Measurements from ENCODE around the gene KRT1.
A peak's percentile ranks its signal among the peaks of the same experiment; 100 is the strongest.
"Not testable (repeated sequence)": the region's sequence is repeated elsewhere in the genome, so short reads cannot be mapped to it uniquely, and the experiment has no call there.

Gene KRT1

DNA sequence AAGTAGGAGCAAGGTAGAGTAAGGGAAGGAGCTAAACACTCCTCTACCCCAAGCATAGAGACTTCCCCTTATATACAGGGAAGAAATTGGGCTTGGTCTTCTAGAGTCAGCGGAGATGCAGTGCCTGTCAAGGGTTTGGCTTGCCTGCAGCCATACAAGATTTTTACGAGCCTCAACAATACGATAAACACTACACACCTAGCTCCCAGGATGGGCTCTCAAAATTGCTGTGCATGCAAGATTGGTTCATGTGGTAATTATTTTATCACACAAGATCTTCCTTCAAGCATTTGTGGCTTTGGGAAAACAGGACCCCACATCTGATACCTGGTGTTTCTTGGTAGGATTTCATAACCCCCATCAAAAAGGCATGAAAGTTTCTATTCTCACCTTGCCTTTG, at the start of gene KRT1:
KRT1 (minus strand) TSS at position 45 of the 400 bp plus-strand sequence. CDS start 59 bp downstream, outside the sequence.
- no peak for DNase-seq (ENCODE audit: low read depth in 2 of 2)

DNA sequence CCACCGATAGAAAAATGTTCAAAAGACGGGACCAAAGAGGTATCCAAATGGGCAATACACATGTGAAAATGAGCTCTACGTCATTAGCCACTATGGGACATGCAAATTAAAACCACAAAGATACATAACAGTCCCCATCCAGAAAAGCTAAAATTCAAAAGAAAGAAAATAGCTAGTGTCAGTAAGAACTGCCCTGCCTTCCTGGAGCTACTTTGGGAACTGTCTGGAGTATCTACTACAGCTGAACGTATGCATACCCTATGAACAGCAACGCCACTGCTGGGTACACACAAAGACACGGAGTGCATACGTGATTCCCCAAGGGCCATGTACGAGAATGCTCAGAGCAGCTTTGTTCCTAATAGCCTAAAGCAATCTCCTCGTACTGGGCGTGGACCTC, 48.9 kb upstream of the KRT1 start:
- DNase-seq (ENCODE audit: low read depth in 2 of 2) = no peak

DNA sequence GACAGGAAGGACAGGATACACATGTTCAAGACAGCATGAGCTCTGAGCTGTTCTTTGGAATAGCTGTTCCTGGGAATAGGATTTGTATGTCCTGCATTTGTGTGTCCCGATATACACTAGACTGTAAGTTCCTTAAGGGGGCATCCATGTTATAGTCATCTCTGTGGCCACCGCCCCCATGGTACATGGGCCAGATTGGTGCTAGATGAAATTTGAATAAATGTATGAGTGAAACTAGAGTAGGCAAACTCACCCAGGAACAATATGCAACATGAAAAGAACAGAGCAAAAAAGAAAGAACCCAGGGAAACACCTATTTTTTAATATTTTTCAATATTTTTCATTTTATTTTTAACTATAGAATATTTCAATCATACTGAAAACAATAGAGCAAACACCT, 48.2 kb upstream of the KRT1 start:
- DNase-seq (ENCODE audit: low read depth in 2 of 2) = no peak

DNA sequence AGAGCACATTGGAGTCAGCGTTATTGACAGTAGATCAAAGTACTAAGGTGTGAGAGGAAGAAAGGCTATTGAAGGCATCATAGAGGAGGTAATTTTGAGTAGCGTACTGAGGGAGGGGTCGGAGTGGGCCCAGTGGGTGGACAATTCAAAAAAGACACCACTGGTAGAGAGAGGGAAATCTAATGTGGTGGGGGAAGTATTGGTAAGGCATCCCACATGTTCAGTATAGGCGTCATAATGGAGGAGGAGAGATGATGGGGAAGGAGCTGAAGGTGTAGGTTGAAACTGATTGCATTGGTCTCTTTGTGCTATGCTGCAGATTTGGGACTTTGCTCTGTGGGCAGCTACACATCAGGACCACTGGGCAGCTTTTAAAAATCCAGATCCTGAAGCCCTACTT, 46.8 kb upstream of the KRT1 start:
- DNase-seq (ENCODE audit: low read depth in 2 of 2) = no peak

DNA sequence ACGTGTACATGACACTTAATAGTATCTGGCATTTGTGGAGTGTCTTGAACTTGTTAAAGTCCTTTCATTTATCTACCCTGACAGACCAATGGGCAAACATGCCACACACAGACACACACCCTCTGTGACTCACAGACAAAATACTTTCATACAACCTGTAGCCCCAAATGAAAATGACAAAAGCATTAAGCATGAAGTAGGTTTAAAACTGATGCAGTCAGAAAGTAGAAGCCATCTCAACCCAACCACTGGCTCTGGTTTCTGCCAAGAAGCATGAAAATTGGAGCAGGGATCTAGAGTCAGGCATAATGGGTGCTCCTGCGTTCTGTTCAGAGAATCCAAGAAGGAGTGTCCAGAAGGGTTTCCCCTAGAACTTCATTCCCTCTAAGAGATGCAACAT, 46.2 kb upstream of the KRT1 start:
- DNase-seq (ENCODE audit: low read depth in 2 of 2) = no peak

DNA sequence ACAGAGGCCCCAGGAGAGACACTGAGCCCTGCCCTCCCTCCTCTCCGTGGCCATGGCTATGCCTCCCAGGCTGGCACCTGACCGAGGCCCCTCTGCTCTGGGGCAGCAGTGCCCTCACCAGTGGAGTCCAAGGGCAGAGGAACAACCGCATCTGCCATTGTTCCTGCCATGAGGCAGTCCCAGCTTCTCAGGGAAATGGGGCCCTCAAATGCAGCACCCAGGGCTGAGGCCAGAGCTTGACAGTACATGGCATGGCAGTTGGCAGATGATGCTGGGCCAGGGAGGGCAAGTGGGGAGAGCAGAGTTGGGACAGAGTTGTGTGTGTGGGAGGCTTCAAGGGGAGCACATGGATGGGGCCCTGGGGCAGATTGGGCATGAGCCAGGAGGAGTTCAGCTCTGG, 44.2 kb upstream of the KRT1 start:
- DNase-seq (ENCODE audit: low read depth in 2 of 2) = no peak

DNA sequence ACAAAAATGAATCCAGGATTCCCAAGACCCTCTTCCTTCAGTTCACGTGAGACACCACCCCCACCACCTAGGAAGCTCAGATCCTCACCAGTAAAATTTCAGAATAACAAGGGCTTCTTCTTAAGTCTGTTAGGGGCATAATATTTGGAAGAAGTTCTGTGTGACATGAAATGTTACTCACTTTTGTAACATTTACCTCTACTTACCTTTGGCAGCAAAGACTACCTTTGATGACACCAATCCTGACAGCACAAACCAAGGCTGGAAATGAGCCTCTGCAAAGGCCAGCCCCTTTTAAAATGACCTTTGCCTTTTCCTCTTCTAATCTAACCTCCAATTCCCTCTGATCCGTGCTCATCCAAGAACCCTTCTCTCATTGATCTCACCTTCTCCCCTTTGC, 42.5 kb upstream of the KRT1 start:
- DNase-seq (ENCODE audit: low read depth in 2 of 2) = no peak

DNA sequence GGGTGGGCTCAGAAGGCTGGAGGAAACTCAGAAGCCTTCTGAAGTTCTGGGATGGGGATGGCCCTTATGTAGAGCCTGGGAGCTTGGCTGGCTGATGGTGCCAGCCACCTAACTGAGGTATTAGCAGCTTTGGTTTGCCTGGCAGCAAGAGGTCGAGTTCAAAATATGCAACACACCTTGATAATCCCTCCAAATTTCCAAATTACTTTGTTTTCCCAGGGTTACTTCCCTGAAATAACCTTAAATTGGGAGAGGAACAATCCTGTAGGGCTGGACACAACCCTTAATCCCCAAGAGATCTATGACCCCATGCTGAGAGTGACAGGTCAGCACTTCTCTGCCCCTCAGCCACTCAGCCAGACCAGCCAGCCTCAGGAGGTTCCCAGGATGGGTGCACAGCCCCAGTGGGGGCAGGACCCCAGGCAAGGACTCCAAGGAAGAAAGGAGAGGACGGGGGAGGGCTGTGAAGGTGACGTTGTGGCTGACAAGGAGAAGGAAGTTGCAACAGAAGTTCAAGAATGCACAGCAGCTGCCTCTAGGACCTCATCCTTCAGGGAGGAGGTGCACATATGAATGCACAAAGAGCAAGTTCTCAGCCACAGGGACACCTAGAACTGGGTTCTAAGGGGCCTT, 41.7 kb upstream of the KRT1 start:
- no peak for DNase-seq (ENCODE audit: low read depth in 2 of 2)

DNA sequence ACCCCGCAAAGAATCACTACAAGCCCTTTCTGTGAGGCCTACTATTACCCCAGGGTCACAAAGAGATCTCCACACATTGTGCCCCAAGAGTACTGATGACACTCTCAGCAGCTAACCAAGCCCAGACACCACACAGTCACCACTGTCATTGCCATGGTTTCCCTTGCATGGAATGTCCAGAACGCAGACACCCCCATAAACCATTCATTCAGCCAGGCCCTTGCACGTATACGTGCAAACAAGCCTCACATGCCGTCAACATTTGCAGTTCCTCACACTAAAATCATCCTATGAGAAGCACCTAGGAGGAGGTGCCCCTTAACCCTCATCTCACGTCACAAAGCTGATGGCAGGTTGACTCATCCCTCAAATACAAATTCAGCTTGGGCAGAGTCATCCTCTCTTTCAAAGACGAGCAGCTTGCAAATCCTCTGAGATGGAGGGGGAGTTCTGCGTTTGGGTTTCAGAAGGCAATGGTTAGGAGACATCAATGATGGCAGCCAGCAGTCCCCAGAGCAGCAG, 40.2 kb upstream of the KRT1 start:
- no peak for DNase-seq (ENCODE audit: low read depth in 2 of 2)

DNA sequence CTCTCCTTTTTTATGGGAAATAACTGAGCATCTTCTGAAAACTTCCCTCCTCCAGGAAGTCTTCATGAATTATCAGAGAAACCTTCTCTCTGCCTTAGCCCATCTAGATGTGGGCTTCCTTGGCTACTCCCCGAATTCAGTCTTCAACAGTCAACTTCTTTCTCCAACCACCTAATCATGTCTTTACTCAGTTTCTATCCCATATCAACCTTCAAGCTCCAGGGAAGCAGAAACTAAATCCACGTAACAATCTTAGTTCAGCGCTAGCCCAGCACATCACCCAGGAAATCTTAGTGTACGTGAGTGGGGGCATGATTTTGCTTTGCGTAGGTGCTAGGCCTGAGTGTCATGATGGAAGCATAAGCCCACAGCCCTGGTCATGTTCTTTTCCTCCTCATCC, 35.9 kb upstream of the KRT1 start:
- DNase-seq (ENCODE audit: low read depth in 2 of 2) = no peak

DNA sequence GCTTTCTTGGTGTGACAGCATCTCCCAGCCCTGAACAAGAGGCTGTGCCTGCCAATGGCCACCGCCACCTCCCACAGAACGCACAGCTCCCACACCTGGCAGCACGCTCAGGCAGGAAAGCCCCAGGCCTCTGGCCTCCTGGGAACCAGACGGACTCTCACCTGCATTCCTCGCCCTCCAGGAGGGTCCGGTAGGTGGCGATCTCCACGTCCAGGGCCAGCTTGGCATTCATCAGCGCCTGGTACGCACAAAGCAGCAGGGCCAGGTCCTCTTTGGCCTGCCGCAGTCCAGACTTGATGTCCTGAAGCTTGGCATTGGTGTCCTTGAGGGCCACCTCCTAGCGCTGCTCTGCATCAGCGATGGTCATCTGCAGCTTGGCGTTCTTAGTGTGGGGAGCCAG, 35.2 kb upstream of the KRT1 start:
- no peak for DNase-seq (ENCODE audit: low read depth in 2 of 2)

DNA sequence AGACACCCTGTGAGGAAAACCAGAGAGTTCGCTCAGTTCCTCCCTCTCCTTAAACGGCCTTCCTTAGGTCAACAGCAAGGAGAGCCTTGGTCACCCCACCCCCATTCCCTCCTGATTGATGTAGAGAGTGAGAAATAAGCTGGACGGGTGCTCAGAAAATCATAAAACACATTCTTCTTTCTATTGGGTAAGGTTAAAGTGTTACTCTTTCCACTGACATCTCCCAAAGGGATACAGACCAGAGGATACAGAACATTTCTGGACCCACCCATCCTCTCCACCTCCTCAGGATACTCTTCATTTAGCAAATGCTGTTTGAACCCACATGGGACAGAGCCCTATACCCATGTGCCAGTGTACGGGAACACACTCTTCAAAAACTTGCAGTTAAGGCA, 34.7 kb upstream of the KRT1 start:
- DNase-seq (ENCODE audit: low read depth in 2 of 2) = no peak

DNA sequence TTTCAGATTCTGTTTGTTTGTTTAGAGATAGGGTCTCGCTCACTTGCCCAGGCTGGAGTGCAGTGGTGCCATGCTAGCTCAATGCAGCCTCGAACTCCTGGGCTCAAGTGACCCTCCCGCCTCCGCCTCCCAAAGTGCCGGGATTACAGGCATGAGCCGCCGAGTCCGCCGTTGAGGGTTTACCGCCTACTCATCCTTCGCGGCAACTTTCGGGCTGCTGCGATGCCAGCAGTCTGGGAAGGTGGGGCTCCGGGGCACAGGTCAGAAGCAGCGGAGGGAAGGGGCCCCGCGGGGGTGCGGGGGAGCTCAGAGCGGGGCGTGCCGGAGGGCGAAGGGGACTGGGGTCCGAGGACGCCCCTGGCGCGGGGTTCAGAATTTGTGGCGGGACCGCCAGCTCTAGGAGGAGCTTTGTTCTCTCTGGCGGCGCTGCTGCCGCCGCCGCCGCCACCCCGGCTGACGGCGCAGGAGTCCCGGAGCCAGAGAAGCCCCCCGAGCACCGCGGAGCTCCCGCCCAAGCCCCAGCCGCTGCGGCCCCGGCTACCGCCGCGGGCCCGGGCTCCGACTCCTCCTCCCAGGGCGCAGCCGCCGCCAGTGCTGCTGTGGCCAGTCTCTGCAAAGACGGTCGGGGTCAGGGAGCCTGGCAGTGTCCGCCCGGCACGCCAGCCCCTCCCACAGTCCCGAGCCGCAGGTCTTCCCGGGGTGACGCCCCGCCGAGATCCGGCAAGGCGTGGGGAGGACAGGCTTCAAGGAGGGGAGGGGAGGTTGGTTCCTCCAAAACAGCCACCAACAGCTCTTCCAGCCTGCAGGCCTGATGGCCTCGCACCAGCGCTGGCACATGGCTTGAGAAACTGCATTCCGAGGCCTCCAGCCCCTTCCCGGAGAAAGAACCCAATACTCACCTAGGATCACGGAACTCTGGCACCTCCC, 34.0 kb upstream of the KRT1 start:
- DNase-seq (ENCODE audit: low read depth in 2 of 2) = peak in 1 of 2 donors; percentile 4

DNA sequence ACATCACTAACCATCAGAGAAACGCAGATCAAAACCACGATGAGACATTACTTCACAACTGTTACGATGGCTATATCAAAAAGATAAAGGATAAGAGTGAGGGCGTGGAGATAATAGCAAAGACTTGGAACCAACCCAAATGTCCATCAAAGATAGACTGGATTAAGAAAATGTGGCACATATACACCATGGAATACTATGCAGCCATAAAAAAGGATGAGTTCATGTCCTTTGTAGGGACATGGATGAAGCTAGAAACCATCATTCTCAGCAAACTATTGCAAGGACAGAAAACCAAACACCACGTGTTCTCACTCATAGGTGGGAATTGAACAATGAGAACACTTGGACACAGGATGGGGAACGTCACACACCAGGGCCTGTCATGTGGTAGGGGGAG, 31.9 kb upstream of the KRT1 start:
- DNase-seq (ENCODE audit: low read depth in 2 of 2) = not testable (repeated sequence)

DNA sequence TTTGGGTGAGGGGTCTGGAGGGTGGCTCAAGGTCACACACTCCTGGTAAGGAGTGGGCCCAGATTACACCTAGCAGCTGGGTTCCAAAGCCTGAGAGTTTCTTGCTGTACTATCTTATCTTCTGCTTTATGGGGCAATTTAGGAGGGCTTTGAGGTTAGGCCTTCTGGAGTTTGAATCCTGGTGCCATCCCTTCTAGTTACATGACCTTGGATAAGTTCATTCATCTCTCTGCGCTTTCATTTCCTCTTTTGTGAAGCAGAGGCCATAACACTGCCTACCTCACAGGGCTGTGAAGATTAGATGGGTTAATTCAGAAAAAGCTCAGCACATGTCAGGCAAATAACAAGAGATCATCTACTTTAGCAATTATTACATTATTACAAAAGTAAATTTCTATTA, 30.5 kb upstream of the KRT1 start:
- no peak for DNase-seq (ENCODE audit: low read depth in 2 of 2)

DNA sequence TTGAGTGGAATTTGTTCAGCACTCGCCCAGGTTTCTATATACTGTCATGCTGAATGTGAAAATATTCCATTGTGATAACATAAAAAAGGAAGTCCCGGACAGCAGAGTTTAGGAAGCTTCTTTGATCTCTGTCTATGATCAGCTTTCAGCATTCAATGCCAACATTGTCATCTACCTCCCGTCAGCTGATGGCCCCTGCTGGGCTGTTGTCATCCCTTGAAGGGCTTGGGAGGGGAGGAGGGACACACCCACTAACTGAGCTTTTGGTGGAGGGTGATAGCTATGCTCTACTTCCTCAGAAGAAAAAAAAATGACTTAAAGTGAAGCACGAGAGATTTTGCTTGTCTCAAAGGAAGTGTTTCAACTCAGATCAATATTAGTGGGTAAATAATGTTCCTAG, 27.8 kb upstream of the KRT1 start:
- no peak for DNase-seq (ENCODE audit: low read depth in 2 of 2)

DNA sequence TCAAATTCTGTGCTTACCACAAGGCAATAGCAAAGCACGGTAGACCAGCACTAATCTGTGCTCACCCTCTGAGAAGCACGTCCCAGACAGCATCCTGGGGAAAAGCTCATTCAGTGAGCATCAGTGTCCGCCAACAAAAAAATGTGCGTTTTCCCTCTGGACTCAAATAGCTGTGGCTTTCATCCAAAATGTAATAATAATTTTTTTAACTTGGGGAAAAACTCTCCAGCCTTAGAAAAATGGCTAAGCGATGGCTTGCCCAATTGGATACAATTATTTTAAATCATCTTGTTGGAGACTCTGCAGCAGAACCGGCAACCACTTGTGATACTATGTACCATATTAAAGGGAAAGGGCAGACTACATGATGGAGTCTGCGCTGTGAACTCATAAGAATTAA, 24.3 kb upstream of the KRT1 start:
- DNase-seq (ENCODE audit: low read depth in 2 of 2) = no peak

DNA sequence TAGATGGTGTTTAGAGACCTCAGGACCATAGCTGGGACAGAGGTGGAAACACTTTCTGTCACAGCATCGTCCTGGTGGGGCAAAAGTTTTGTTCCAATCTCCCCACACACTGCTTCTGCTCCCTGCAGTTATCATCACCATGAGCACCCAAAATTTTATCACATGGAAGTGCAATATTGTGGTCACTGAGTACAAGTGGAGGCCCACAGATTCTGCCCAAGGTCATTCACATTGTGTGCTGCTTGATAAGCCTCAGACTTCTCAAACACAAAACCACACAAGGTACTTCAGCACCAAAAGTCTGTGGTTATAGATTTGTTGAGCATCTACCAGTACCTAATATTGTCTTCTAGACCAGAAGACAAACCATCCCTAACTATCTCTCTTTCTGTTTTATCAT, 23.7 kb upstream of the KRT1 start:
- no peak for DNase-seq (ENCODE audit: low read depth in 2 of 2)

DNA sequence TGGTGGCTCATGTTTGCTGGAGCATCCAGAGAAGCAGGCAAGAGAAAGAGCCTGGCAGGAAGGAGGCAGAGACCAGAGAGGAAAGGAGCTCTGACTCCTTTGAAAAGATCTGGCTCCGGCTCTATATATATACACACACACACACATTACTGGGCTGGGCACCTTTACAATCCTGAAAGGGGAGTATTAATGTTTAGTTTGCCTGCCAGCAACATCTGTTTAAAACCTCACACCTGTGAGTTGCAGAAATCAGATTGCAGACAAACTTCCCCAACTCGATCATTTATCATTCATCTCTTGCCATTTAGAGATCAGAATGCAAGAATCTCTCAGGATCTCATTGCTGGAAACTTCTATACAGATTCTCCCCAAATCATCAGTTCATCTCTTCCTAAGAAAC, 23.2 kb upstream of the KRT1 start, which contains the start of gene KRT77:
KRT77 (minus strand) TSS at position 101 of the 400 bp plus-strand sequence; CDS start at position 11, 90 bp downstream.
- DNase-seq (ENCODE audit: low read depth in 2 of 2) = no peak

DNA sequence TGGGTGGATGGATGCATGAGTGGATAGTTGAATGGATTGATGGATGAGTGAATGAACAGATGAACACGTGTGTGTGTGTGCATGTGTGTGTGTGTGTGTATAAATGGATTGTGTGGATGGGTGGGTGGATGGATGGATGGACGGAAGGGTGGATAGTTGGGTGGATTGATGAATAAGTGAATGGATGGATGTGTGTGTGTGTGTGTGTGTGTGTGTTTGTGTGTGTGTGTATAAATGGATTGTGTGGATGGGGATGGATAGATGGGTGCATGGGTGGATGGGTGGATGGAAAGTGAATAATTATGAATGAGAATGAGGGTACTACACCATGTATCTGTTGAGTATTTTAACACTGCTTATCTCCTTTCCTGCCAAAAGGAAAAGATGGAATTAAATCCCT, 22.1 kb upstream of the KRT1 start:
- no peak for DNase-seq (ENCODE audit: low read depth in 2 of 2)

DNA sequence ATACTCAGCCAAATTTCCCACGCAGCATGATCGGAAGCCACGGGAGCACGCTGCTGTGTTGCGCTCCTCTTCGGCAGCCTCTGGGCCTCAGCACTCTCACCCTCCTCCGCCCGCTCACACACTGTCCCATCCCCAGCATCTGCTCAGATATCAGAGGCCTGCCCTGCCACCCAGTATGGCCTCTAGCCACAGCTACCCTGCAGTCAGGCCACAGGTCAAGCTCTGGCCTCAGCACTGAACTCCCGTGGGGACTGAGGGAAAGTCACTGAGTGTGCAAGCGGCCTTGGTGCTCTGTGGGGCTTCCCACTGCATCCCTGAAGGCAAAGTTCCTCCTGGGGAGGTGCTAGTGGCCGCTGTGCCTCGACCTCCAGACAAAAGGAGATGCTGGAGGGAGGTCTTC, 21.1 kb upstream of the KRT1 start:
- no peak for DNase-seq (ENCODE audit: low read depth in 2 of 2)

DNA sequence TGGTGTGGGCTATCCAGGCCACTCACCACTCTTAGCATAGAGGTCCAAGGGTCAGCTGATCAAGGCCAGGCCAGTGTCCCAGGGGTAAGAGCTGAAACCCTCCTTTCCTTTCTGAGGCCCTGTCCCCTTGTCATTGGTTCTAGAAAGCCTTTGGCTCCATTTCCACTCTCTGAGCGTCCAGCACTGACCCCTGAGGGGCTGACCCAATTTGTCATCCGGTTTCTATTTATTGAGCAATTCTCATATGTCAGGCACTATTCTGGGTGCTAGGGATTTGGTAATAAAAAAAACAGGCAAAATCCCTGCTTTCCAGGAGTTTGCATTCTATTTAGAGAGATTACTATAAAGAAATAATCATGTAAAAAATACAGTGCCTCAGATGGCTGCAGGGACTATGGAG, 19.8 kb upstream of the KRT1 start:
- no peak for DNase-seq (ENCODE audit: low read depth in 2 of 2)

DNA sequence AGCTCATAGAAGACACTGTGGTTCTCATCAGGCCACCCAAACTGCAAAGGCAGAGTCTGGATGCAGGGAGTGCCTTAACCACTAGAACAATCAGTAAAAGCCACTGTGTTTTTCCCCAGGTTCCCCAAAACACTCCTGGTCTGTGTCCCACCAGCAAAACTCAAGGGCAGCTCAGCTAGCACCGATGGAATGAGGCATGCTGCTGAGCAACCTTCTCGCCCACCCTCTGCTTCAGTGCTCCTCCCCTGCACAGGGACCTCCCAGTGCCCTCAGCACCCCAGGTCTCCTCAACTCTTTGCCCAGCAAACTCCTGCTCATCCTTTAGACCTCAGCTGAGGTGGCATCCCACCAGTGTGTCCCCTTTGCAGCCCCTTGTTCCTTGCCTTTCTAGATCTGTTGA, 19.2 kb upstream of the KRT1 start:
- DNase-seq (ENCODE audit: low read depth in 2 of 2) = no peak
